HepG2 (cell line): ENCODE results near the gene MCRS1. TPM values are rescaled to one million over a fixed set of nuclear protein-coding genes. Genes with fewer than 3 reads are reported as not detected.
A peak's percentile ranks its signal among the peaks of the same experiment; 100 is the strongest.

Experiments
- ARID4A ChIP-seq: sonication (generic); formaldehyde crosslinking; IDR thresholded peaks from 2 replicates; pipeline ENCODE4 v1.5.0; 2020; ENCODE audit warnings: mild to moderate bottlenecking, missing genetic modification reagents, borderline replicate concordance
- GFI1 ChIP-seq: sonication (generic); formaldehyde crosslinking; IDR thresholded peaks from 2 replicates; pipeline ENCODE4 v1.5.0; 2020; ENCODE audit warnings: missing genetic modification reagents, mild to moderate bottlenecking, borderline replicate concordance
- HDAC6 ChIP-seq: fragments of 200-600 bp; sonication (generic); IDR thresholded peaks from 2 replicates; pipeline ENCODE4 v1.7.0; 2017; ENCODE audit warnings: mild to moderate bottlenecking, antibody characterized with exemption, low read length, low read depth
- KDM5A ChIP-seq: fragments of 200-600 bp; sonication (generic); IDR thresholded peaks from 2 replicates; pipeline ENCODE4 v1.7.0; 2018; ENCODE audit warnings: antibody characterized with exemption, mild to moderate bottlenecking, low read length, borderline replicate concordance
- PRDM15 ChIP-seq: sonication (generic); formaldehyde crosslinking; IDR thresholded peaks from 2 replicates; pipeline ENCODE4 v1.4.0; 2020; ENCODE audit warnings: missing genetic modification reagents
- RNF2 ChIP-seq: fragments of 450-650 bp; conservative IDR thresholded peaks from 2 replicates; pipeline ENCODE4 v1.6.1; 2016; ENCODE audit warnings: low read depth
- SMAD1 ChIP-seq: sonication (generic); formaldehyde crosslinking; IDR thresholded peaks from 2 replicates; pipeline ENCODE4 v1.4.0; 2020; ENCODE audit warnings: missing genetic modification reagents, low read depth, mild to moderate bottlenecking, borderline replicate concordance
- SPEN ChIP-seq: sonication (generic); formaldehyde crosslinking; IDR thresholded peaks from 2 replicates; pipeline ENCODE4 v1.5.1; 2020; ENCODE audit warnings: low read depth, mild to moderate bottlenecking, missing genetic modification reagents
- TERF1 ChIP-seq: sonication (generic); formaldehyde crosslinking; IDR thresholded peaks from 2 replicates; pipeline ENCODE4 v1.8.0; 2022; ENCODE audit warnings: mild to moderate bottlenecking, missing genetic modification reagents, moderate library complexity
- TFE3 ChIP-seq: IDR thresholded peaks from 2 replicates; pipeline ENCODE4 v1.6.1; 2016
- ZBTB42 ChIP-seq: sonication (generic); formaldehyde crosslinking; IDR thresholded peaks from 2 replicates; pipeline ENCODE4 v1.5.0; 2020; ENCODE audit warnings: mild to moderate bottlenecking, missing genetic modification reagents
- ZBTB44 ChIP-seq: sonication (generic); formaldehyde crosslinking; IDR thresholded peaks from 2 replicates; pipeline ENCODE4 v1.4.0; 2020; ENCODE audit warnings: missing genetic modification reagents
- ZC3H4 ChIP-seq: sonication (generic); formaldehyde crosslinking; IDR thresholded peaks from 2 replicates; pipeline ENCODE4 v1.4.0; 2020; ENCODE audit warnings: missing genetic modification reagents, borderline replicate concordance
- ZNF282 ChIP-seq: fragments of 450-650 bp; IDR thresholded peaks from 2 replicates; pipeline ENCODE4 v1.6.1; 2018; ENCODE audit not compliant: partially characterized antibody
- ZNF556 ChIP-seq: sonication (generic); formaldehyde crosslinking; IDR thresholded peaks from 2 replicates; pipeline ENCODE4 v1.4.0; 2020; ENCODE audit warnings: mild to moderate bottlenecking, missing genetic modification reagents, borderline replicate concordance
- polyA plus RNA-seq, 8 experiments: library from polyadenylated mRNA; depleted of rRNA in 3 of 8; stranded (reverse) in 7 of 8; unstranded in 1 of 8; fragments of >200 nt; fragmentation: Illumina TruSeq in 4 of 8; extraction: Trizol in 4 of 8; gene quantifications; 2 replicates each; pipeline versions ENCODE4 v1.2.1 to v1.2.3, GENCODE V29; 2011 to 2016; ENCODE audit warnings: low read depth in 4 of 8, missing spikeins in 1 of 8, mixed read lengths in 1 of 8; ENCODE audit not compliant: insufficient read depth in 1 of 8
- total RNA-seq, 5 experiments: library from RNA; depleted of rRNA; stranded (reverse); fragments of >200 nt; fragmentation: Illumina TruSeq; extraction: Trizol; gene quantifications; 2 replicates each; pipeline ENCODE4 v1.2.3, GENCODE V29; 2016; ENCODE audit warnings: low read depth in 1 of 5

The MCRS1 gene
- total and polyA plus RNA-seq, 2 of the 13 experiments (the other 11 are each of a cell fraction or from before 2014, with no cell fraction given) = 51.0 to 66.3 TPM

GRCh38 chr12:49567611-49568441, at the start of gene MCRS1 (continued):
- TF ChIP-seq SPEN (CRISPR knock-in tag) (peak; percentile 68; the same call in 1 of the 2 replicates), TFE3 (CRISPR knock-in tag) (0 out of 2 replicates have a peak, but pooled peaks have one; percentile 39), TERF1 (CRISPR knock-in tag) (no peak), SMAD1 (CRISPR knock-in tag) (no peak), GFI1 (no peak; the same call in 1 of the 2 replicates), ZC3H4 (CRISPR knock-in tag) (no peak), KDM5A (peak; percentile 93), ZNF556 (CRISPR knock-in tag) (no peak), RNF2 (peak; percentile 66), ZBTB42 (CRISPR knock-in tag) (no peak; the same call in 1 of the 2 replicates), ARID4A (CRISPR knock-in tag) (peak; percentile 90), ZNF282 (no peak), PRDM15 (no peak), HDAC6 (no peak), ZBTB44 (CRISPR knock-in tag) (no peak)
